IPS DF 6.9 (cell line): ENCODE data around the gene DAPK1.

ENCODE experiments used
- DNase-seq: peaks from one replicate; pipeline ENCODE4 v3.0.0-alpha.2; 2013; ENCODE audit warnings: low read depth, low spot score
- H3K27ac ChIP-seq: one replicate; pipeline ENCODE4 v1.5.1; 2013; ENCODE audit warnings: low read length, control low read depth
- H3K27me3 ChIP-seq: 2 replicates; pipeline ENCODE4 v1.6.1; 2013; ENCODE audit warnings: mild to moderate bottlenecking, low read length; ENCODE audit not compliant: control insufficient read depth, insufficient read depth
- H3K36me3 ChIP-seq: 2 replicates; pipeline ENCODE4 v1.6.1; 2013; ENCODE audit warnings: low read length; ENCODE audit not compliant: control insufficient read depth, insufficient read depth
- H3K4me1 ChIP-seq: 2 replicates; pipeline ENCODE4 v1.6.1; 2013; ENCODE audit warnings: low read length; ENCODE audit not compliant: control insufficient read depth, insufficient read depth
- H3K4me3 ChIP-seq: 2 replicates; pipeline ENCODE4 v1.5.1; 2013; ENCODE audit warnings: mild to moderate bottlenecking, low read length
- H3K9me3 ChIP-seq: 2 replicates; pipeline ENCODE4 v1.6.1; 2013; ENCODE audit warnings: low read length, inconsistent platforms; ENCODE audit not compliant: control insufficient read depth, insufficient read depth
- WGBS: extraction: QIAGEN DNeasy Blood & Tissue Kit; methylation state at CpG from one replicate; pipeline ENCODE4 v1.1.7; 2013; ENCODE audit warnings: mixed read lengths, missing lambda C conversion rate; ENCODE audit not compliant: insufficient read length, insufficient coverage; 5-methylcytosine and 5-hydroxymethylcytosine counted together

Gene DAPK1

GRCh38 chr9:87663556-87663955 lies 165.9 kb downstream of the DAPK1 start:
- Histone ChIP-seq H3K27me3 (no peaks in the 10 kb centered on the region), H3K27ac (no peak overlapping the region), H3K36me3 (peaks cover 19% of the 10 kb centered on the region; the same call in 1 of the 2 replicates), H3K9me3 (peaks cover 2% of the 10 kb centered on the region), H3K4me1 (no peaks in the 10 kb centered on the region; the same call in 1 of the 2 replicates), H3K4me3 (no peak overlapping the region)
- no CpG with 5 or more reads among the region's 6 CpGs for WGBS
- DNase-seq: no peak

DNA sequence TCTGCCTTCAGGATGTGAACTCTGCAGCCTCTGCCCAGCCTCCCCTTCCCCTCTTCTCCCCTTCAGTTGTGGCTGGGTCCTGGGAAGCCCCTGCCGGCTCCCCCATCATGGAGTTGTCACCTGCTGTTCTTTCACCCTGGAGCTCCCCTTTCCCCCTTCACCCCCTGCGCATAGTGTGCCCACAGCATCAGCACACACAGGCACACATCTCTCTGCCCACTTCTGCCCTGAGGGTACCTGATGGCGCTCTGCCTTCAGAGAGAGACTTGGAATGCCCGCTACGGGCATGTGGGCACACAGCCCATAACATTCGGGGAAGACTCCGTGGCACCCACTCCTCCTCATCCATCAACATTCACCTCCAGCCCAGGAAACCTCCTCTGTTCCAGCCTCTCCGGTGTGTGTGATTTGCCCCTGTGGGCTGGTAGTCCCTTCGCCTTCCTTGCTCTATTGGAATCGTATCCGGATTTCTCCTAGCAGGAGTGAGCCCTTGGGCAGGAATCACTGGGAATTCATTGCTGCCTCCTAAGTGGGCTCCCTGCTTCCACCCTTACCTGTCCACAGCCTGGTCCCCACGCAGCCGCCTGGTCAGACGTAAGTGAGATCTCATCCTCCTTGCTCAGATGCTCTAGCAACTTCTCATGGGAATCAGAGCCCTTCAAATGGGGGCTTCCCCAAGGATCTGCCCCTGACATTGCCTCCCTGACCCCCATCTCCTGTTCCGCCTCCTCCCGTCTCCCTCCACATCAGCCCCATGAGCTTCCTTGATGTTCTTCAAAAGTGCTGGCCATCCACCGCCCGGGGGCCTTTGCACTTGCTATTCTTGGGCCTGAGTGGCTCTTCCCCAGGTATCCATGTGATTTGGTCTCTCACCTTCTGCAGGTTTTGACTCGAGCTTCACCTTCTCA lies 166.7 kb downstream of the DAPK1 start:
- no CpG with 5 or more reads among the region's 19 CpGs for WGBS
- Histone ChIP-seq H3K4me3 (no peak overlapping the region), H3K4me1 (no peaks in the 10 kb centered on the region; the same call in 1 of the 2 replicates), H3K9me3 (peaks cover 2% of the 10 kb centered on the region), H3K27me3 (no peaks in the 10 kb centered on the region), H3K27ac (no peak overlapping the region), H3K36me3 (peaks cover 15% of the 10 kb centered on the region; the same call in 1 of the 2 replicates)
- no peak for DNase-seq

- no peak overlapping the region for H3K27ac ChIP-seq
- WGBS: no CpG with 5 or more reads among the region's 6 CpGs
- H3K4me1 ChIP-seq: no peaks in the 10 kb centered on the region; the same call in 1 of the 2 replicates
- H3K9me3 ChIP-seq: peaks cover 2% of the 10 kb centered on the region
- H3K36me3 ChIP-seq: peaks cover 15% of the 10 kb centered on the region; the same call in 1 of the 2 replicates
- no peaks in the 10 kb centered on the region for H3K27me3 ChIP-seq
- H3K4me3 ChIP-seq: no peak overlapping the region
- no peak for DNase-seq
These were observed 167.8 kb downstream of the DAPK1 start for GRCh38 chr9:87665505-87665904.

DNA sequence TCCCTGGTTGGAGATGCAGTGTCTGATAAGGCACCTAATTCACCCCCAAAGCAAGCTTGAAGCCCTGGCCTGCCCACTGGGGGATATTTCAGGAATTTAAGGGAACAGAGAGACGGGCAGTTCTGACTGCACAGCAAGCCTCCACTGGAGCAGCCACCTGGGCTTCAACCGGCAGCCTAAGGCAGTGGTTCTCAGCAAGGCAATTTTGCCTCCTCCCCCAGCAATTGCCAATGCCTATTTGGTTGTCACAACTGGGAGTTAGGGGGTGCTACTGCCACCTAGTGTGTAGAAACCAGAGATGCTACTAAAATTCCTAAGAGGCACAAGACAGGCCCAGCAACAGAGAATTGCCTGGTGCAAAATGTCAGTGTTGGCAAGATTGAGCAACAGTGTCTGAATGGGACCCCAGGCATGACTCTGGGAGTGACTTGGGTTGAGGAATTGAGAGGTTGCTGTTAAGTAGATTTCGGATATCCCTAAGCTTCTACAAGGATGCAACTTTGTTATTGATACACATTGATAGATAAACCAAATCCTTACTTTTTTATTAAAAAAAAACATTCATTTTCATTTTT lies 169.6 kb downstream of the DAPK1 start:
- Histone ChIP-seq H3K4me3 (no peak overlapping the region), H3K4me1 (no peaks in the 10 kb centered on the region; the same call in 1 of the 2 replicates), H3K9me3 (peaks cover 2% of the 10 kb centered on the region), H3K36me3 (peaks cover 18% of the 10 kb centered on the region; the same call in 1 of the 2 replicates), H3K27ac (no peak overlapping the region), H3K27me3 (no peaks in the 10 kb centered on the region)
- DNase-seq: peak; percentile 47
- no CpG with 5 or more reads among the region's 3 CpGs for WGBS

DNA sequence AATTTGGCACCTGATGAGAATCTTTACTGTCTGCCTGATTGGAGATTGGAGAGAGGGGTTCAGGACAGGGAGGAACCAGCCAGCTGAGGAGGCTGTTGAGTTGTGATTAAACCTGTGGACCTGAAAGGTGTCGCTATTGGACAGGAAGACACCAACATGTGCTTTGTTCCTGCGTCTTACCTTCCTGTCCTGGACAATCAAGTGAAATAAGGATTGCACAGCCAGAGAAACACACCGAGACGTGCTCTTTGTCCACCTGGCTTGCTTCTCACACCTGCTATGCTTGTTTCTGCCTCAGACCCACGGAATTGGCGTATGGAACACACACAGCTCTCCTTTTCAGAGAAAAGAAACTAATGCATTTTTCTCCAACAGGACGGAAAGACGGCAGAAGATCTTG lies 170.6 kb downstream of the DAPK1 start:
- no peak overlapping the region for H3K27ac ChIP-seq
- no peaks in the 10 kb centered on the region for H3K27me3 ChIP-seq
- H3K4me1 ChIP-seq: no peaks in the 10 kb centered on the region; the same call in 1 of the 2 replicates
- peaks cover 2% of the 10 kb centered on the region for H3K9me3 ChIP-seq
- H3K4me3 ChIP-seq: no peak overlapping the region
- WGBS: no CpG with 5 or more reads among the region's 8 CpGs
- peaks cover 24% of the 10 kb centered on the region; the same call in 1 of the 2 replicates for H3K36me3 ChIP-seq
- DNase-seq: no peak

GRCh38 chr9:87668722-87669121 lies 171.1 kb downstream of the DAPK1 start:
- no peak overlapping the region for H3K27ac ChIP-seq
- H3K4me1 ChIP-seq: no peaks in the 10 kb centered on the region
- no peak overlapping the region for H3K4me3 ChIP-seq
- no peak for DNase-seq
- H3K9me3 ChIP-seq: peaks cover 2% of the 10 kb centered on the region
- WGBS: no CpG with 5 or more reads among the region's 4 CpGs
- H3K27me3 ChIP-seq: no peaks in the 10 kb centered on the region
- peaks cover 24% of the 10 kb centered on the region; the same call in 1 of the 2 replicates for H3K36me3 ChIP-seq

DNA sequence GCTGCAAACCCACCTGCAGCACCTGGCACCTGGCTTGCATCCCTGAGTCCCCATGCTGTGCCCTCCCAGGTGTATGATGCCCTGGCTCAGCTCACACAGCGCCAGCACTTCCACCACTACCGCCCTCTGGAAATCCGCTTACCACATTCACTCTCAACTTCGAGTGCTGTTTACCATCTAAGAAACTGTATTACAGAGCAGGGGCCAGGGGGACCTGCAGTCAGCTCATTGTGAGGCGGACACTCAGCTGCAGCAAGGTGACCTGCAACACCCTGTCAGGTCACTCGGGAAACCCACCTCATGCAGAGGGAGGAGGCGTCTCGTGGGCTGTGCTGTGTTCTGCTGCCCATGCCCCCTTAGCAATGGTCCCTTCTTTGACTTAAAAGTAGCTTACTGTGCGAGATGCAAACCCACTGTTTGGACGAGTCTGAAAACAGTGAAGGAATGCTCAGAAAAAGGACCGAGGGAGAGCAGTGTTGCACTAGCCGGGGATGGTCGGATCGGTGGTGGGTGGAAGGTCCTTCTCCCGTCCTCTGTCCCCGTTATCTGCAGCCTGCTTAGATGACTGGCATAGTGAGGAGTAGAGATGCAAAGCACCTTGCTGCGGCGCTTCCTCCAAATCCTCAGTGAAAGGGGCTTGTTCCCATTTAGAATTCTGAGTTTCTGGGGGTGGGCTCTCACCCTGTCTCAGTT lies 173.1 kb downstream of the DAPK1 start:
- no peak overlapping the region for H3K27ac ChIP-seq
- H3K36me3 ChIP-seq: peaks cover 17% of the 10 kb centered on the region; the same call in 1 of the 2 replicates
- H3K4me1 ChIP-seq: no peaks in the 10 kb centered on the region
- no peak overlapping the region; the same call in 1 of the 2 replicates for H3K4me3 ChIP-seq
- no CpG with 5 or more reads among the region's 18 CpGs for WGBS
- H3K9me3 ChIP-seq: peaks cover 2% of the 10 kb centered on the region; the same call in 1 of the 2 replicates
- no peaks in the 10 kb centered on the region for H3K27me3 ChIP-seq
- no peak for DNase-seq

- DNase-seq: no peak
- Histone ChIP-seq H3K4me3 (no peak overlapping the region), H3K4me1 (no peaks in the 10 kb centered on the region), H3K27ac (no peak overlapping the region), H3K36me3 (peaks cover 13% of the 10 kb centered on the region; the same call in 1 of the 2 replicates), H3K27me3 (no peaks in the 10 kb centered on the region), H3K9me3 (peaks cover 2% of the 10 kb centered on the region; the same call in 1 of the 2 replicates)
- no CpG with 5 or more reads among the region's 6 CpGs for WGBS
These were observed 173.8 kb downstream of the DAPK1 start for GRCh38 chr9:87671478-87671877.

GRCh38 chr9:87671925-87672324 lies 174.3 kb downstream of the DAPK1 start:
- Histone ChIP-seq H3K27ac (no peak overlapping the region), H3K9me3 (no peaks in the 10 kb centered on the region), H3K4me1 (no peaks in the 10 kb centered on the region), H3K27me3 (no peaks in the 10 kb centered on the region), H3K36me3 (peaks cover 13% of the 10 kb centered on the region; the same call in 1 of the 2 replicates), H3K4me3 (no peak overlapping the region)
- WGBS: no CpG with 5 or more reads among the region's 9 CpGs
- no peak for DNase-seq

GRCh38 chr9:87672586-87672985 lies 174.9 kb downstream of the DAPK1 start:
- no peak for DNase-seq
- no CpG with 5 or more reads among the region's 8 CpGs for WGBS
- Histone ChIP-seq H3K4me1 (no peaks in the 10 kb centered on the region), H3K4me3 (no peak overlapping the region), H3K27me3 (no peaks in the 10 kb centered on the region), H3K9me3 (no peaks in the 10 kb centered on the region), H3K27ac (no peak overlapping the region), H3K36me3 (peaks cover 13% of the 10 kb centered on the region; the same call in 1 of the 2 replicates)
